H1 (cell line): ENCODE results near the gene RPS6KL1. TPM values are rescaled to one million over a fixed set of nuclear protein-coding genes. Genes with fewer than 3 reads are reported as not detected.

Experiments used
- CTCF ChIA-PET: fragments of 300-600 bp; sonication (Branson Sonifier 250); formaldehyde crosslinking; loops from one replicate; lab custom pipeline; 2021; ENCODE audit not compliant: partially characterized antibody; lab: Charles Lee
- POLR2A ChIA-PET: fragments of 300-600 bp; sonication (Branson Sonifier 250); formaldehyde crosslinking; loops from one replicate; lab custom pipeline; 2021; ENCODE audit warnings: inconsistent platforms; ENCODE audit not compliant: partially characterized antibody; lab: Charles Lee
- DNase-seq, 2 experiments: peaks; one replicate each; pipeline versions ENCODE4 v3.0.0 to v3.0.0-alpha.2; 2010 to 2022; ENCODE audit warnings: low spot score in 2 of 2, low read depth in 1 of 2, mixed read lengths in 1 of 2
- FAIRE-seq: peaks from 2 replicates; lab custom pipeline; 2011; peaks lifted over from hg19 to GRCh38; lab: Jason Lieb, UNC
- H2AFZ ChIP-seq: 2 replicates; pipeline ENCODE4 v1.8.1; 2012; ENCODE audit warnings: low read length, inconsistent platforms
- H2AK5ac ChIP-seq: 2 replicates; pipeline ENCODE4 v1.6.1; 2013; ENCODE audit warnings: low read depth, low read length
- H2BK120ac ChIP-seq: replicated peaks from 2 replicates; pipeline ENCODE3; 2013; ENCODE audit warnings: low read depth, low read length, inconsistent platforms
- H2BK12ac ChIP-seq: 2 replicates; pipeline ENCODE4 v1.6.1; 2013; ENCODE audit warnings: low read depth, low read length
- H2BK15ac ChIP-seq: 2 replicates; pipeline ENCODE4 v1.6.1; 2013; ENCODE audit warnings: low read length
- H2BK20ac ChIP-seq: 2 replicates; pipeline ENCODE4 v1.6.1; 2013; ENCODE audit warnings: low read length
- H2BK5ac ChIP-seq: 2 replicates; pipeline ENCODE4 v1.6.1; 2013; ENCODE audit warnings: low read depth, low read length
- H3K14ac ChIP-seq: 2 replicates; pipeline ENCODE4 v1.6.1; 2013; ENCODE audit warnings: inconsistent platforms; ENCODE audit not compliant: insufficient read length
- H3K18ac ChIP-seq: 2 replicates; pipeline ENCODE4 v1.6.1; 2013; ENCODE audit warnings: low read length; ENCODE audit errors: extremely low read depth
- H3K23ac ChIP-seq: 2 replicates; pipeline ENCODE4 v1.6.1; 2013; ENCODE audit warnings: inconsistent platforms; ENCODE audit not compliant: insufficient read length
- H3K23me2 ChIP-seq: 2 replicates; pipeline ENCODE4 v1.6.1; 2013; ENCODE audit warnings: low read depth, low read length
- H3K27ac ChIP-seq: 2 replicates; pipeline ENCODE4 v1.6.1; 2011; ENCODE audit warnings: low read depth, low read length, inconsistent platforms
- H3K27me3 ChIP-seq, 4 experiments: replicated peaks in 1 of 4; 1 replicate in 1 of 4; 2 replicates in 3 of 4; pipeline versions ENCODE4 v1.6.1 to v1.8.1; 2011 to 2013; ENCODE audit warnings: low read length in 3 of 4, mild to moderate bottlenecking in 3 of 4, inconsistent platforms in 2 of 4, mixed read lengths in 2 of 4, moderate library complexity in 1 of 4; ENCODE audit not compliant: control insufficient read depth in 3 of 4, insufficient read depth in 3 of 4; ENCODE audit errors: extremely low read depth in 1 of 4
- H3K36me3 ChIP-seq, 4 experiments: 2 replicates each; pipeline versions ENCODE4 v1.6.1 to v1.8.1; 2011 to 2013; ENCODE audit warnings: mild to moderate bottlenecking in 4 of 4, low read length in 3 of 4, moderate library complexity in 2 of 4, control low read depth in 1 of 4, inconsistent platforms in 1 of 4; ENCODE audit not compliant: insufficient read depth in 4 of 4, control insufficient read depth in 2 of 4
- H3K4ac ChIP-seq: replicated peaks from 2 replicates; pipeline ENCODE3; 2013; ENCODE audit warnings: low read length, low read depth, mixed read lengths, inconsistent platforms; ENCODE audit not compliant: insufficient read length
- H3K4me1 ChIP-seq, 4 experiments: replicated peaks in 1 of 4; 1 replicate in 1 of 4; 2 replicates in 3 of 4; pipeline versions ENCODE4 v1.6.1 to v1.8.1; 2011 to 2013; ENCODE audit warnings: low read length in 3 of 4, inconsistent platforms in 2 of 4, mixed read lengths in 1 of 4; ENCODE audit not compliant: insufficient read depth in 4 of 4, control insufficient read depth in 3 of 4
- H3K4me2 ChIP-seq, 2 experiments: 2 replicates each; pipeline versions ENCODE4 v1.6.1 to v1.8.1; 2011 to 2013; ENCODE audit warnings: low read depth in 2 of 2, low read length in 2 of 2, control low read depth in 1 of 2, inconsistent platforms in 1 of 2, mild to moderate bottlenecking in 1 of 2; ENCODE audit not compliant: insufficient read depth in 1 of 2
- H3K4me3 ChIP-seq, 4 experiments: fragments of 200-600, 300-600 bp in 1 of 4; sonication (generic), shearing (Covaris generic), sonication (Bioruptor Twin) in 1 of 4; 2 replicates each; pipeline versions ENCODE4 v1.5.1 to v1.8.1; 2011 to 2016; ENCODE audit warnings: low read length in 4 of 4, low read depth in 3 of 4, control low read depth in 2 of 4, inconsistent platforms in 2 of 4, mild to moderate bottlenecking in 2 of 4, mixed read lengths in 1 of 4, moderate library complexity in 1 of 4; ENCODE audit not compliant: insufficient read depth in 2 of 4; ENCODE audit errors: extremely low read depth in 1 of 4
- H3K56ac ChIP-seq: replicated peaks from 2 replicates; pipeline ENCODE3; 2013; ENCODE audit warnings: low read depth, mild to moderate bottlenecking, mixed read lengths, low read length, inconsistent platforms; ENCODE audit not compliant: insufficient read length
- H3K79me1 ChIP-seq: 2 replicates; pipeline ENCODE4 v1.6.1; 2013; ENCODE audit warnings: low read depth, low read length, control low read depth
- H3K79me2 ChIP-seq, 2 experiments: 2 replicates each; pipeline versions ENCODE4 v1.6.1 to v1.8.1; 2012 to 2013; ENCODE audit warnings: low read length in 2 of 2, mild to moderate bottlenecking in 2 of 2, inconsistent platforms in 1 of 2; ENCODE audit not compliant: insufficient read depth in 2 of 2, control insufficient read depth in 1 of 2
- H3K9ac ChIP-seq, 4 experiments: replicated peaks in 1 of 4; 1 replicate in 1 of 4; 2 replicates in 3 of 4; pipeline versions ENCODE4 v1.6.1 to v1.8.1; 2011 to 2013; ENCODE audit warnings: low read depth in 3 of 4, low read length in 3 of 4, control low read depth in 2 of 4, mild to moderate bottlenecking in 2 of 4, moderate library complexity in 2 of 4, inconsistent platforms in 1 of 4; ENCODE audit errors: extremely low read depth in 1 of 4
- H3K9me3 ChIP-seq, 2 experiments: 2 replicates each; pipeline versions ENCODE4 v1.6.1 to v1.8.1; 2012 to 2013; ENCODE audit warnings: mild to moderate bottlenecking in 2 of 2, moderate library complexity in 2 of 2, control low read depth in 1 of 2, inconsistent platforms in 1 of 2, low read depth in 1 of 2, low read length in 1 of 2, mixed read lengths in 1 of 2; ENCODE audit not compliant: insufficient read depth in 2 of 2
- H4K20me1 ChIP-seq, 2 experiments: replicated peaks in 1 of 2; 2 replicates each; pipeline versions ENCODE3 to v1.8.1; 2011 to 2013; ENCODE audit warnings: inconsistent platforms in 2 of 2, low read length in 2 of 2, mild to moderate bottlenecking in 1 of 2; ENCODE audit not compliant: insufficient read depth in 2 of 2, control insufficient read depth in 1 of 2
- H4K5ac ChIP-seq: 2 replicates; pipeline ENCODE4 v1.6.1; 2013; ENCODE audit warnings: low read length, low read depth, mixed read lengths, inconsistent platforms; ENCODE audit not compliant: insufficient read length
- H4K8ac ChIP-seq: 2 replicates; pipeline ENCODE4 v1.8.0; 2013; ENCODE audit warnings: mild to moderate bottlenecking, moderate library complexity, low read length, inconsistent platforms; ENCODE audit not compliant: insufficient read depth; ENCODE audit errors: extremely low read depth
- H4K91ac ChIP-seq: replicated peaks from 2 replicates; pipeline ENCODE3; 2013; ENCODE audit warnings: low read length, mixed read lengths, inconsistent platforms; ENCODE audit not compliant: insufficient read length
- GTF2F1 ChIP-seq: IDR thresholded peaks from 2 replicates; pipeline ENCODE4 v1.6.1; 2012; ENCODE audit warnings: low read depth, low read length, improper control_type of control experiment, borderline replicate concordance
- SAP30 ChIP-seq: fragments of 300-600 bp; sonication (generic); IDR thresholded peaks from 2 replicates; pipeline ENCODE4 v1.7.1; 2012; ENCODE audit warnings: low read length, moderate library complexity, mild to moderate bottlenecking, inconsistent platforms; ENCODE audit not compliant: insufficient read depth, insufficient replicate concordance
- WGBS, 2 experiments: shearing (Covaris generic) in 1 of 2; methylation state at CpG; one replicate each; pipeline versions ENCODE4 v1.1.6 to v1.1.7; 2013 to 2015; ENCODE audit warnings: low lambda C conversion rate in 2 of 2, mixed read lengths in 2 of 2, inconsistent platforms in 1 of 2, low coverage in 1 of 2, missing lambda C conversion rate in 1 of 2; ENCODE audit not compliant: insufficient replicate concordance in 2 of 2, insufficient coverage in 1 of 2, insufficient read length in 1 of 2; ENCODE audit errors: extremely low coverage in 1 of 2, missing lambda C conversion rate in 1 of 2; 5-methylcytosine and 5-hydroxymethylcytosine counted together
- polyA plus RNA-seq, 7 experiments: library from polyadenylated mRNA; depleted of rRNA in 3 of 7; stranded (reverse) in 5 of 7; unstranded in 2 of 7; fragments of >200 nt in 5 of 7; fragments of 200-250 nt in 2 of 7; gene quantifications; 1 replicate in 5 of 7; 2 replicates in 1 of 7; 4 replicates in 1 of 7; pipeline versions ENCODE4 v1.2.1 to v1.2.3, GENCODE V29; 2011 to 2013; ENCODE audit warnings: missing spikeins in 2 of 7, mixed read lengths in 2 of 7
- total RNA-seq: library from RNA; stranded (reverse); fragmentation: NEBNext Ultra II Directional; extraction: Animal tissue kit (Norgen Biotek cat#: 25700); gene quantifications from 2 replicates; pipeline ENCODE4 v1.2.1, GENCODE V29; 2021

RPS6KL1 gene
- total and polyA plus RNA-seq, 2 of the 8 experiments (the other 6 are each of a cell fraction or from before 2014, with no cell fraction given): 9.8 to 13.8 TPM

- Histone ChIP-seq H3K79me1 (0 out of 2 replicates have a peak, but pooled peaks cover 2% of the 10 kb centered on the region), H3K4me3 (no peak overlapping the region), H3K27me3 (no peaks in the 10 kb centered on the region), H2BK5ac (no peak overlapping the region), H2BK120ac (no peak overlapping the region), H2BK20ac (no peak overlapping the region), H3K4ac (no peak overlapping the region), H2BK12ac (no peak overlapping the region), H3K27ac (no peak overlapping the region), H3K56ac (no peak overlapping the region), H2BK15ac (no peak overlapping the region), H4K91ac (no peak overlapping the region), H3K36me3 (peaks cover 55 to 100% (median 93%) of the 10 kb centered on the region in 4 experiments), H3K18ac (no peak overlapping the region), H2AFZ (no peak overlapping the region), H3K23ac (no peak overlapping the region), H3K14ac (no peak overlapping the region), H3K4me1 (no peaks in the 10 kb centered on the region), H2AK5ac (no peak overlapping the region), H3K23me2 (no peaks in the 10 kb centered on the region), H3K9me3 (no peaks in the 10 kb centered on the region), H4K8ac (no peak overlapping the region), H3K9ac (no peak overlapping the region), H3K4me2 (no peak overlapping the region), H4K20me1 (peaks cover 4 to 9% of the 10 kb centered on the region in 2 experiments), H4K5ac (no peak overlapping the region), H3K79me2 (no peaks in the 10 kb centered on the region)
- 82% methylated on average over 1 of the region's 2 CpGs; no CpG with 5 or more reads in 1 of the 2 experiments for WGBS, 2 experiments
- FAIRE-seq: no peak
- POLR2A ChIA-PET: interaction anchor here (0.6 to 2.5 kb wide), 4 partner anchors 10 to 22 kb away, joined by 3 to 8 read pairs (median 4); partner anchors contain the start of gene PROX2
- CTCF ChIA-PET: interaction anchor here (0.9 to 24.8 kb wide), 3 partner anchors 8 to 41 kb away, joined by 3 to 509 read pairs (median 173); no protein-coding TSS in a partner anchor
- TF ChIP-seq GTF2F1 (no peak), SAP30 (no peak)
- no peak for DNase-seq
Observed at GRCh38 chr14:74898083-74898482, 25.0 kb downstream of the RPS6KL1 start.
